Keratinocyte (primary cell): ENCODE data around the gene MAP2K4. TPM values are rescaled to one million over a fixed set of nuclear protein-coding genes. Genes with fewer than 3 reads are reported as not detected.

Source experiments
- DNase-seq: peaks from one replicate; pipeline ENCODE4 v3.0.0-alpha.2; 2011; ENCODE audit warnings: low read depth, missing footprints, low spot score
- FAIRE-seq: peaks from 2 replicates; lab custom pipeline; 2011; peaks lifted over from hg19 to GRCh38; lab: Jason Lieb, UNC
- H2AFZ ChIP-seq: 2 replicates; pipeline ENCODE4 v1.6.0; 2012; ENCODE audit warnings: low read length, control low read depth, inconsistent platforms; ENCODE audit not compliant: control insufficient read depth
- H3K27ac ChIP-seq: 2 replicates; pipeline ENCODE4 v1.5.1; 2011; ENCODE audit warnings: low read length; ENCODE audit not compliant: control insufficient read depth, insufficient read depth
- H3K27me3 ChIP-seq: 3 replicates; pipeline ENCODE4 v1.6.0; 2011; ENCODE audit warnings: low read length; ENCODE audit not compliant: control insufficient read depth, insufficient read depth; ENCODE audit errors: extremely low read depth
- H3K36me3 ChIP-seq, 2 experiments: 2 replicates in 1 of 2; 3 replicates in 1 of 2; pipeline ENCODE4 v1.5.1; 2011; ENCODE audit warnings: low read length in 2 of 2, mild to moderate bottlenecking in 1 of 2; ENCODE audit not compliant: control insufficient read depth in 2 of 2, insufficient read depth in 2 of 2; ENCODE audit errors: extremely low read depth in 1 of 2
- H3K4me1 ChIP-seq: 3 replicates; pipeline ENCODE4 v1.5.1; 2011; ENCODE audit warnings: low read length; ENCODE audit not compliant: control insufficient read depth, insufficient read depth; ENCODE audit errors: extremely low read depth
- H3K4me2 ChIP-seq: 3 replicates; pipeline ENCODE4 v1.6.0; 2011; ENCODE audit warnings: low read depth, low read length; ENCODE audit not compliant: control insufficient read depth, insufficient read depth; ENCODE audit errors: extremely low read depth
- H3K4me3 ChIP-seq, 3 experiments: fragments of 200-600 bp in 1 of 3; sonication (generic) in 1 of 3; 2 replicates in 2 of 3; 3 replicates in 1 of 3; pipeline ENCODE4 v1.5.1; 2011 to 2016; ENCODE audit warnings: low read length in 3 of 3, mild to moderate bottlenecking in 3 of 3, control low read depth in 2 of 3, inconsistent platforms in 1 of 3, low read depth in 1 of 3, mixed read lengths in 1 of 3, mixed run types in 1 of 3, moderate library complexity in 1 of 3; ENCODE audit not compliant: control insufficient read depth in 2 of 3, insufficient read depth in 2 of 3; ENCODE audit errors: extremely low read depth in 1 of 3
- H3K79me2 ChIP-seq: 2 replicates; pipeline ENCODE4 v1.6.0; 2012; ENCODE audit warnings: low read length; ENCODE audit not compliant: control insufficient read depth, insufficient read depth
- H3K9ac ChIP-seq: 3 replicates; pipeline ENCODE4 v1.6.0; 2011; ENCODE audit warnings: low read length; ENCODE audit not compliant: control insufficient read depth, insufficient read depth; ENCODE audit errors: extremely low read depth
- H3K9me1 ChIP-seq: 3 replicates; pipeline ENCODE4 v1.6.0; 2011; ENCODE audit warnings: low read length; ENCODE audit not compliant: control insufficient read depth, insufficient read depth; ENCODE audit errors: extremely low read depth
- H3K9me3 ChIP-seq: 2 replicates; pipeline ENCODE4 v1.5.1; 2012; ENCODE audit warnings: low read depth, low read length; ENCODE audit not compliant: control insufficient read depth
- H4K20me1 ChIP-seq: 3 replicates; pipeline ENCODE4 v1.6.0; 2011; ENCODE audit warnings: low read length; ENCODE audit not compliant: control insufficient read depth, insufficient read depth; ENCODE audit errors: extremely low read depth
- EZH2 ChIP-seq: IDR thresholded peaks from one replicate; pipeline ENCODE4 v1.6.1; 2012; ENCODE audit warnings: inconsistent platforms, mild to moderate bottlenecking, low read length, moderate library complexity
- dilution Hi-C: fragments of 300-500 bp; cut with MboI; formaldehyde crosslinking; loops from one replicate; pipeline ENCODE4 v1.7.0; 2020; ENCODE audit warnings: low sequenced_read_pairs; ENCODE audit not compliant: extremely low pct_ligation_motif_present
- polyA plus RNA-seq, 5 experiments: library from polyadenylated mRNA; depleted of rRNA in 3 of 5; stranded (reverse) in 3 of 5; stranded (forward) in 1 of 5; unstranded in 1 of 5; fragments of >200 nt; gene quantifications; 1 replicate in 1 of 5; 2 replicates in 3 of 5; 3 replicates in 1 of 5; pipeline versions ENCODE4 v1.2.1 to v1.2.3, GENCODE V29; 2011 to 2012; ENCODE audit warnings: missing spikeins in 2 of 5, low read depth in 1 of 5, low replicate concordance in 1 of 5
- TF ChIP-seq, protein P1 (sequence below), 3 experiments: IDR thresholded peaks in 1 of 3; conservative IDR thresholded peaks in 1 of 3; optimal IDR thresholded peaks in 1 of 3; 2 replicates in 2 of 3; 3 replicates in 1 of 3; pipeline versions ENCODE3 to v1.5.1; 2011; ENCODE audit warnings: low read length in 3 of 3, mild to moderate bottlenecking in 3 of 3, moderate library complexity in 2 of 3, control low read depth in 1 of 3, inconsistent platforms in 1 of 3; ENCODE audit not compliant: insufficient read depth in 2 of 3; ENCODE audit errors: extremely low read depth in 1 of 3

MAP2K4 gene
- polyA plus RNA-seq, 1 donor (not counting 4 experiments of a cell fraction or from before 2014, with no cell fraction given): 37.3 TPM

GRCh38 chr17:12078791-12079190, 58.1 kb downstream of the MAP2K4 start:
- DNase-seq (no peak), FAIRE-seq (peak; percentile 99)
- H3K27ac ChIP-seq: peak overlapping the region; percentile 32
- H2AFZ ChIP-seq: peak overlapping the region; percentile 83
- H3K4me2 ChIP-seq: peak overlapping the region; percentile 68
- no peak for TF ChIP-seq EZH2
- TF ChIP-seq, protein P1, sequence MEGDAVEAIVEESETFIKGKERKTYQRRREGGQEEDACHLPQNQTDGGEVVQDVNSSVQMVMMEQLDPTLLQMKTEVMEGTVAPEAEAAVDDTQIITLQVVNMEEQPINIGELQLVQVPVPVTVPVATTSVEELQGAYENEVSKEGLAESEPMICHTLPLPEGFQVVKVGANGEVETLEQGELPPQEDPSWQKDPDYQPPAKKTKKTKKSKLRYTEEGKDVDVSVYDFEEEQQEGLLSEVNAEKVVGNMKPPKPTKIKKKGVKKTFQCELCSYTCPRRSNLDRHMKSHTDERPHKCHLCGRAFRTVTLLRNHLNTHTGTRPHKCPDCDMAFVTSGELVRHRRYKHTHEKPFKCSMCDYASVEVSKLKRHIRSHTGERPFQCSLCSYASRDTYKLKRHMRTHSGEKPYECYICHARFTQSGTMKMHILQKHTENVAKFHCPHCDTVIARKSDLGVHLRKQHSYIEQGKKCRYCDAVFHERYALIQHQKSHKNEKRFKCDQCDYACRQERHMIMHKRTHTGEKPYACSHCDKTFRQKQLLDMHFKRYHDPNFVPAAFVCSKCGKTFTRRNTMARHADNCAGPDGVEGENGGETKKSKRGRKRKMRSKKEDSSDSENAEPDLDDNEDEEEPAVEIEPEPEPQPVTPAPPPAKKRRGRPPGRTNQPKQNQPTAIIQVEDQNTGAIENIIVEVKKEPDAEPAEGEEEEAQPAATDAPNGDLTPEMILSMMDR (optimal IDR thresholded peaks at IDR 0.05 in 1 of 3, IDR thresholded peaks at IDR 0.05 in 1 of 3, conservative IDR thresholded peaks at IDR 0.05 in 1 of 3; ENCODE audit: extremely low read depth in 1 of 3, insufficient read depth in 2 of 3, low read length in 3 of 3): no peak
- H3K27me3 ChIP-seq: no peaks in the 10 kb centered on the region
- peaks cover 7 to 21% of the 10 kb centered on the region in 2 experiments for H3K36me3 ChIP-seq
- H3K79me2 ChIP-seq: peaks cover 32% of the 10 kb centered on the region
- dilution Hi-C loops: no loop called here
- H3K4me3 ChIP-seq: no peak overlapping the region
- no peak overlapping the region for H3K9ac ChIP-seq
- no peaks in the 10 kb centered on the region for H4K20me1 ChIP-seq
- no peaks in the 10 kb centered on the region for H3K9me3 ChIP-seq
- H3K4me1 ChIP-seq: peaks cover 17% of the 10 kb centered on the region
- no peaks in the 10 kb centered on the region for H3K9me1 ChIP-seq

GRCh38 chr17:12081720-12082119, 61.0 kb downstream of the MAP2K4 start:
- no peak for FAIRE-seq
- TF ChIP-seq, protein P1 (optimal IDR thresholded peaks at IDR 0.05 in 1 of 3, IDR thresholded peaks at IDR 0.05 in 1 of 3, conservative IDR thresholded peaks at IDR 0.05 in 1 of 3; ENCODE audit: extremely low read depth in 1 of 3, insufficient read depth in 2 of 3, low read length in 3 of 3): no peak
- TF ChIP-seq EZH2: no peak
- H3K36me3 ChIP-seq: peaks cover 4 to 16% of the 10 kb centered on the region in 2 experiments

More at GRCh38 chr17:12081720-12082119, 61.0 kb downstream of the MAP2K4 start:
- peaks cover 24% of the 10 kb centered on the region for H3K79me2 ChIP-seq
- H3K27me3 ChIP-seq: no peaks in the 10 kb centered on the region
- no peak overlapping the region for H3K4me2 ChIP-seq
- no peak overlapping the region for H3K27ac ChIP-seq
- H3K9ac ChIP-seq: no peak overlapping the region
- no peak overlapping the region for H3K4me3 ChIP-seq
- no peaks in the 10 kb centered on the region for H3K9me1 ChIP-seq
- H4K20me1 ChIP-seq: no peaks in the 10 kb centered on the region
- no peak for DNase-seq
- H3K9me3 ChIP-seq: no peaks in the 10 kb centered on the region
- dilution Hi-C loops: no loop called here
- H3K4me1 ChIP-seq: peaks cover 17% of the 10 kb centered on the region
- no peak overlapping the region for H2AFZ ChIP-seq
